NCI-H2196 treated with DMSO at 0.1 percent for 48 hours (cell line): ENCODE measurements around the gene HSD17B4.
"Not testable (repeated sequence)": the region's sequence is repeated elsewhere in the genome, so short reads cannot be mapped to it uniquely, and the experiment has no call there.

ENCODE experiments used
- DNase-seq: peaks from one replicate; lab custom pipeline; 2025; ENCODE audit not compliant: unreplicated experiment; lab: John Stamatoyannopoulos, UW

The HSD17B4 gene

DNA sequence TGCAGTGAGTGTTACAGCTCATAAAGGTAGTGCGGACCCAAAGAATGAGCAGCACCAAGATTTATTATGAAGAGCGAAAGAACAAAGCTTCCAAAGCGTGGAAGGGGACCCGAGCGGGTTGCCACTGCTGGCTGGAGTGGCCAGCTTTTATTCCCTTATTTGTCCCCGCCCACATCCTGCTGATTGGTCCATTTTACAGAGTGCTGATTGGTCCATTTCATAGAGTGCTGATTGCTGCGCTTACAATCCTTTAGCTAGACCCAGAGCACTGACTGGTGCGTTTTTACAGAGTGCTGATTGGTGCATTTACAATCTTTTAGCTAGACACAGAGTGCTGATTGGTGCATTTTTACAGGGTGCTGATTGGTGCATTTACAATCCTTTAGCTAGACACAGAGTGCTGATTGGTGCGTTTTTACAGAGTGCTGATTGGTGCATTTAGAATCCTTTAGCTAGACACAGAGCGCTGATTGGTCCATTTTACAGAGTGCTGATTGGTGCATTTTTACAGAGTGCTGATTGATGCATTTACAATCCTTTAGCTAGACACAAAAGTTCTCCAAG lies 19.5 kb upstream of the HSD17B4 start:
- DNase-seq = not testable (repeated sequence)

DNA sequence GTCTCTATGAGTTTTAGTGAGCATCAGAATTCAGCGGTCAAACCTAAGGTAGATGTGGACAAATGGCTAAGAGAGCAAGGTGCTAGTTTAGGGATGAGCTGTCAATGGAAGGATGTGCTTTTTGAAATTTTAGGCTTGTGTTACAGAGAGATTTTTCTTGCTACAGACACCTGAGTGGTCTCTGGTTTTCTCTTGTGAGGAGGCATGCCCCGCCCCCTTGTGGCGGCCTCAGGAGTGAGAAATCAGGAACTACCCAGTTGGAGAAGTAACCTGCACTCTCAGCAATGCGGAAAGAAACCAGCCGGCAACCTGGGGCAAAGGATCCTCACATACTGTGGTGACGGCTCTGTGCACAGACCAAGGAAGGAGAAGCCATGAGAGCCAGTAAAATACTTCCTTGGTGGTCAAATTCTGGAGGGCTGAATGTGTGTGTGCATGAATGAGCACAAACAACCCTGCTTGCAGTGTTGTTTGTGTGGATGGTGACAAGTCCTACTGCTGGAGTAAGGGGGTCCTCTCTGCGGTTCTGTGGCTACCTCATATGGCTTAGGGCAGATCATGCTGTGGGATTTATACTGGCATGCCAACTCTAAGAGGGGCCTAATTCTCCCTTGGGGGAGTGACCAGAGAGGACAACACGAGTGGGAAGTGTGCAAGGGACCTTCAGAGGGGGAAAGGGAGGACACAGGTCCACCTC lies 16.7 kb upstream of the HSD17B4 start:
- no peak for DNase-seq

DNA sequence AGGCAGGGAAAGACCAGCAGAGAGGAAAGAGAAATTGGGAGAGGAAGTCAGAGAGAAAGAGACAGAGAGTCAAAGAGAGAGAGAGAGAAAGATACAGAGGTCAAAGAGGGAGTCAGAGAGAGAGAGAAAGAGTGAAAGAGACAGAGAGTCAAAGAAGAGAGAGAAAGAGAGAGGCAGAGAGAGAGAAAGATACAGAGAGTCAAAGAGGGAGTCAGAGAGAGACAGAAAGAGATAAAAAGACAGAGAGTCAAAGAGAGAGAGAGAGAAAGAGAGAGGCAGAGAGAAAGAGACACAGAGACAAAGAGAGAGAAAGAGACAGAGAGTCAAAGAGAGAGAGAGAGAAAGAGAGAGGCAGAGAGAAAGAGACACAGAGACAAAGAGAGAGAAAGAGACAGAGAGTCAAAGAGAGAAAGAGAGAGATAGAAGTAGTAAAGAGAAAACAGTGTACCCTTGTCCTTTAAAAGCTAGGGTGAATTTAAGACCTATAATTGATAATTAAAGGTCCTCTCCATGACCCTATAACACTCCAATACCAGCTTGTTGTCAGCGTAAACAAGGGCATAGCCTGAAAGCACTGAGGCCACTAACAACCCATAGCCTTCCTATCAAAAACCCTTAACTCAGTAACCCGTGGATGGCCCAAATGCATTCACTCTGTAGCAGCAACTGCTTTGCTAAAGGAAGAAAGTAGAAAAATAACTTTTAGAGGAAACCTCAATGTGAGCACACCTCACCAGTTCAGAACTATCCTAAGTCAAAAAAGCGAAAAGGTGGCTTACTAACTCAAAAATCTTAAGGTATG lies 14.3 kb upstream of the HSD17B4 start:
- not testable (repeated sequence) for DNase-seq

DNA sequence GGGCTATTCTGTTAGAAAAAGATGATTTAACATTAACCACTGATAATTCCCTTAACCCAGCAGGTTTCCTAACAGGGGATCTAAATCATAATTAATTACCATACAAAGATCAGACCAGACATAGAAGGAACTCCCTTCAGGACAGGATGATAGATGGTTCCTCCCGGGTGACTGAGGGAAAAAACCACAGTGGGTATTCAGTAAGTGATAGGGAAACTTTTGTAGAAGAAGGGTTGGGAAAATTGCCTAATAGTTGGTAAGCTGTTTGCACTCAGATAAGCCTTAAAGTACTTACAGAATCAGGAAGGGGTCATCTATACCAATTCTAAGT lies 13.7 kb upstream of the HSD17B4 start:
- not testable (repeated sequence) for DNase-seq

DNA sequence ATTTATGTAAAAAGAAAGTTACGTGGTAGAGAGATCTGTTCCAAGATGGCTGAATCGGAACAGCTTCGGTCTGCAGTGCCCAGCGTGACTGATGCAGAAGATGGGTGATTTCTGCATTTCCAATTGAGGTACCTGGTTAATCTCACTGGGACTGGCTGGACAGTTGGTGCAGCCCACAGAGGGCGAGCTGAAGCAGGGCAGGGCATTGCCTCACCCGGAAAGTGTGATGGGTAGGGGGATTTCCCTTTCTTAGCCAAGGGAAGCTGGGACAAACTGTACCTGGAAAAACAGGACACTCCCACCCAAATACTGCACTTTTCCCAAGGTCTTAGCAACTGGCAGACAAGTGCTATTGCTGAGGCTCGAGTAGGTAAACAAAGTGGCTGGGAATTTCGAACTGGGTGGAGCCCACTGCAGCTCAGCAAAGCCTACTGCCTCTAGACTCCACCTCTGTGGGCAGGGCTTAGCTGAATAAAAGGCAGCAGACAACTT lies 13.1 kb upstream of the HSD17B4 start:
- DNase-seq = no peak

DNA sequence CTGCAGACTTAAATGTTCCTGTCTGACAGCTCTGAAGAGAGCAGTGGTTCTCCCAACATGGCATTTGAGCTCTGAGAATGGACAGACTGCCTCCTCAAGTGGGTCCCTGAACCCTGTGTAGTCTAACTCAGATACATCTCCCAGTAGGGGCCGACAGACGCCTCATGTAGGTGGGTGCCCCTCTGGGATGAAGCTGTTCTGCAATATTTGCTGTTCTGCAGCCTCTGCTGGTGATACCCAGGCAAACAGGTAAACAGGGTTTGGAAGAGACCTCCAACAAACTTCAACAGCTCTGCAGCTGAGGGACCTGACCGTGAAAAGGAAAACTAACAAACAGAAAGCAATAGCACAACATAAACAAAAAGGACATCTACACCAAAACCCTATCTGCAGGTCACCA lies 12.7 kb upstream of the HSD17B4 start:
- DNase-seq = not testable (repeated sequence)

DNA sequence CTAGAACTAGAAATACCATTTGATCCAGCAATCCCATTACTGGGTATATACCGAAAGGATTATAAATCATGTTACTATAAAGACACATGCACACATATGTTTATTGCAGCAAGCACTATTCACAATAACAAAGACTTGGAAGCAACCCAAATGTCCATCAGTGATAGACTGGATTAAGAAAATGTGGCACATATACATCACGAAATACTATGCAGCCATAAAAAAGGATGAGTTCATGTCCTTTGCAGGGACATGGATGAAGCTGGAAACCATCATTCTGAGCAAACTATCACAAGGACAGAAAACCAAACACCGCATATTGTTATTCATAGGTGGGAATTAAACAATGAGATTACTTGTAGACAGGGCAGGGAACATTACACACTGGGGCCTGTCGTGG lies 7.7 kb upstream of the HSD17B4 start:
- not testable (repeated sequence) for DNase-seq

DNA sequence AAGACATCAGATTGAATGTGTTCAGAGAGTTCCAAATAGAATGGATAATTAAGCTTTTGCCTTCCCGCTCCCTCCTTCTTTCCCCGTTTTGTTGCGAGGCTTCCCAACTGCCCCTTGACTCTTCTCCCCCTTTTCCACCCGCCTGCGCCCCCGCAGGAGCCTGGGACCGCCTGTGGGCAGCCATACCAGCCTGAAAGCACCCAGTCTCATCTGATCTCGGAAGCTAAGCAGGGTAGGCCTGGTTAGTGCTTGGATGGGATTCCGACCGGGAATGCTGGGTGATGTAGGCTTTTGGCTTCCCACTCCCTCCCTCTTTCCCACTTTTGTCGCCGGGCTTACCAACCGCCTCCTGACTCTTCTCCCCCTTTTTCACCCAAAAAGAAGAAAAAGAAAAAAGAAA lies 6.8 kb upstream of the HSD17B4 start:
- DNase-seq = no peak

DNA sequence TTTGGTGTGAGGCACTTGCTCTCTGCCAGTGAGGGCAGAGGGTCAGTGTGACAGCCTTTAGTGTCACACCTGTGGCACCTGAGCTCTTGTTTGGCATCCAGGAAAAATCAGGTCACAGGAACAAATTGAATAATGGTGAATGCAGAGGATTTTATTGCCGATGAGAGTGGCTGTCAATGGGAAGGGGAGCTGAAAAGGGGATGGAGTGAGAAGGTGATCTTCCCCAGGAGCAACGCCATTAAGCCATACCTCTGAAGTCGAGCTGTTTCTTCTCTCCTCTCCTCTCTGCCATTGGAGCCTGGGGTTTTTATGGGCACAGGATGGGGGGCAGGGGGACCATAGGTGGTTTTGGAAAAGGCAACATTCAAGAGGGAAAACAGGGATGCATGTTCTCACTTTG lies 2.4 kb upstream of the HSD17B4 start:
- no peak for DNase-seq

DNA sequence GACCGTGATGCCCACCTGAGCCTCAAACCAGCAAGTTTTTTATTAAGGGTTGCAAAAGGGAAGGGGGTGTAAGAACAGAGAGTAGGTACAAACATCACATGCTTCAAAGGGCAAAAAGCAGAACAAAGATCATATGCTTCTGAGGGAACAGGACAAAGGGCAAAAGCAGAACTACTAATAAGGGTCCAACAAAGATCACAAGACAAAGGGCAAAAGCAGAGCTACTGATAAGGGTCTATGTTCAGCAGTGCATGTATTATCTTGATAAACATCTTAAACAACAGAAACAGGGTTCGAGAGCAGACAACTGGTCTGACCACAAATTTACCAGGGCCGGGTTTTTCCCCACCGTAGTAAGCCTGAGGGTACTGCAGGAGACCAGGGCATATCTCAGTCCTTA lies 1.7 kb upstream of the HSD17B4 start:
- not testable (repeated sequence) for DNase-seq

DNA sequence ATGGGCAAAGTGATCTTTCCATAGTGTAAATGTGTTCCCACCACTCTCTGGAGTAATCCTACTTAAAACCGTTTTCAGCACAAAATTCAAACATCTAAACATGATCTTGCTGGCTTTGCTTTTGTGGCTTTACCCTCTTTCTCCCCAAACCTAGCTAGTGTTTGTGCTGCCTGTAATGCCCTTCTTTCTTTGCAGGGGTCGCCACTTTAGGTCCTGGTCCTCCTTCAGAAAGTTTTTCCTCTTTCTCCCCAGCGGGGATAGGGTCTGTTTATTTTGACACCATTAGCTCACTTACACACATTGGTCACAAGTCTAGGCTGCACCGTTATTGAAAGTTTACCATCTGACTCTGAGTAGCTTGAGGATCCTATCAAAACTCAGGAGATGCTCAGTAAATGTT lies 736 bp upstream of the HSD17B4 start:
- no peak for DNase-seq

DNA sequence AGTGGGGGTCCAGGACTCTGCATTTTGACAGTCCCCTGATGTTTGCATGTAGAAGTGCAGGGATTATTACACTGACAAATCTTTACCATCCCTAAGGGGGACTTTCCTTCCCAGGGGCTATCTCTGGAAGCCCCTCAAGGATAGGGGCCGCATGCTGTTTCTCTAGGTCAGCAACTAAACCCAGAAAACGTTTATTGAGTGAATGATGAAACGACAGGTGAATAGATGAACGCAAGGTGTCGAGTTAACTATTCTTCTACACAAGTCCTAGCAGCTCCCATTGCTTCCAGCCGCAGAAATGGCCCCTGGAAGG lies 281 bp upstream of the HSD17B4 start:
- DNase-seq = no peak

DNA sequence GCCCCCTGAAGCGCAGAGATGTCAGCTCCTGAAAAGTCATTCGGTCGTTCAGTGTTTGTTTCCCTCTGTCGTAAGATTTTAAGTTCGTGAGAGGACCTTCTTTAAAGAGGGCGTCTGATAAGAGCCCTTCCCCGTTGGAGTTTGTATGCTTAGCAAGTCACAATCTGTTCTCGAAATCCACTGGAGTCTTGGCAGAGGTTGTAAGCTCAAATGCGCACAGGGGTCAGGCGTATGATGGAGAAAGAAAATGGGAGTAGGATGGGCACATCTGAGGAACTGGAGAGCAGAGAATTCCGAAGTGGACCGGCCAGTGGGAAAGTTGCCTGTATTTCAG lies 710 bp downstream of the HSD17B4 start:
- no peak for DNase-seq

DNA sequence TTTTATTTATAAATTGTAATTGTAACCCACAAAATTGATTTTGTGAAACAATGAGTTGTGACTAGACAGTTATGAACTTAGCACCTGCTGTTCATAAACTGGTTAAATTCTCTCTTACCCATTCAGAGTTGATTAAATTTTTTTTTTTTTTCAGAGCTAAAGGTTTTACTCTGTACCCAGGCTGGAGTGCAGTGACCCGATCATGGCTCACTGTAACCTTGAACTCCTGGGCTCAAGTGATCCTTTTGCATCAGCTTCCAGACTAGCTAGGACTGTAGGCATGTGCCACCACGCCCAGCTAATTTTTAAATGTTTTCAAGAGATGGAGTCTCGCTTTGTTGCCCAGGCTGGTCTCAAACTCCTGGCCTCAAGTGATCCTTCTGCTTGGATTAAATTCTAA lies 1.9 kb downstream of the HSD17B4 start:
- no peak for DNase-seq

DNA sequence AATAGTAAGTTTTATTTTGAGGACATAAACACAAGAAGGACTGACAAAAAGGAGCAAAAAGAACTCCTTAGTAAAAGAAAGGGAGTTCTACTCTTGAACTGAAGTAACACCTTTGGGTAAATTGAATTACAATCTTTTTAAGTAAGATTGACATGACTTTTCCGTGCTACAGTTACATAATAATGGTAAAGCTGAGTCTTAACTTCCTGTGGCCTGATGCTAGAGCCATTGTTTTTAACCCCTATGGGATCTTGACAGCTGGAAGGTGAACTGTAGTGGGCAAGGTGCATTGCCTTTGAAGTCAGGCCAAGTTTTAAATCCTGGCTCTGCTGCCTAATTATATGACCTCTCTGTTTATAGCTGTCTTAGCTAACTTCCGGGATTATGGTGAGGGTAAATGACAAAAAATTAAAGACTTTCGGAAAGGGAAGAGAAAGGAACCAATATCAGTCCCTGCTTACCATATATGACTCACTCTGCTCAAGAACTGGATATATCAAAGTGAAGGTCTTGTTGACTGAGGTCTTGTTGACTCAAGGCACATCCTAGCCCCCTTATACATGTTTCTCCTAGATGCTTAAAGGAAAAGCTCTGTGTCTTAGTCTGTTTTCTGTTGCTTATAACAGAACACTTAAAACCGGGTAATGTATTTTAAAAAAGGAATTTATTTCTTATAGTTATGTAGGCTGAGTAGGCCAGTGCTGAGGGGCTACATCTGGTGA lies 6.8 kb downstream of the HSD17B4 start:
- DNase-seq = no peak

DNA sequence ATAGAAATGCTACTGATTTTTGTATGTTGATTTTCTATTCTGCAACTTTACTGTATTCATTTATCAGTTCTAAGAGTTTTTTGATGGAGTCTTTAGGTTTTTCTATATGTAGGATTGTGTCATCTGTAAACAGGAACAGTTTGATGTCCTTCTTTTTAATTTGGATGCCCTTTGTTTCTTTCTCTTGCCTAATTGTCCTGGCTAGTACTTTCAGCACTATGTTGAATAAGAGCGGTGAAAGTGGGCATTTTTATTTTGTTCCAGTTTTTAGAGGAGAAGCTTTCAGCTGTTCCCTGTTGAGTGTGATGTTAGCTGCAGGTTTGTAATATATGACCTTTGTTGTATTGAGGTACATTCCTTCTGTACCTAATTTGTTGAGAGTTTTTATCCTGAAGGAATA lies 13.3 kb downstream of the HSD17B4 start:
- DNase-seq = no peak

DNA sequence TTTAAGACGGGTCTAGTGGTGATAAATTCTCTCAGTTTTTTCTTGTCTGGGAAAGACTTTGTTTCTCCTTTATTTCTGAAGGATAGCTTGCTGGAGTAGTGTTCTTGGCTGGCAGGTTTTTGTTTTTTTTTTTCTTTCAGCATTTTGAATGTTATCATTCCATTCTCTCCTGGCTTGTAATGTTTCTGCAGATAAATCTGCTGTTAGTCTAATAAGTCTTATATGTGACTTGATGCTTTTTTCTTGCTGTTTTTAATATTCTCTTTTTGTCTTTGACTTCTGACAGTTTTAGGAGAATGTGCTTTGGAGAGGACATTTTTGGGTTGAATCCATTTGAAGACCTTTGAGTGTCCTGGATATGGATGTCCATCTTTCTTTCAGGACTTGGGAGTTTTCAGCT lies 16.0 kb downstream of the HSD17B4 start:
- no peak for DNase-seq

DNA sequence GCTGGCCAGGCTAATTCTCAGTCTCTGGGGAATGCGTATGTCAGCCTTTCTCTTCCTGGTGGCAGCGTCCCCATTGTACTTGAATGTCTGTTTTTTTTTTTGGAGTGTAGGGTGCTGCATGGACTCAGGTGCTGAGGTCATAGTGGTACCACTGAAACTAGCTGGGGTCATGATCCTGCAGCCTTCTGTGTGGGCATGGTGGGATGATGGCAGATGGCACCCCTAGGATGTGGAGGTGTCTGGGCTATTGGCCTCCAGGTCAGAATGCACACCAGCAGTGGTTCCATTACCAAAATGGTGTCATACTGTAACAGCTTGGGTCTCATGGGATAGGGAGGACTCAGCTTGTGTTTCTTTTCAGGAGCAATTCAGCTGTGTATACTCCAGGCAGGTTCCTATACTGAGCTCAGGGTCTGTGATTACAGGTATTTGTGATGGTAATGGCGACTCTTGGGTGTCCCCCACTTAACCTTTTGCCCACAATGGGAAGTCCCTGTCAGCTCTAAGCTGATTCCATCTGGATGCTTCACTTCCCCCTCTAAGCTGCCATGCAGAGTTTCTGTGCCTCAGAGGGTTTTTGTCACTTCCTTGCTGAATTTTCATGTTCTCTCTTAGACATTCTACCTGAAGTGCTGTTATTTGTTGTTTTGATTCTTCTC lies 17.9 kb downstream of the HSD17B4 start:
- no peak for DNase-seq

DNA sequence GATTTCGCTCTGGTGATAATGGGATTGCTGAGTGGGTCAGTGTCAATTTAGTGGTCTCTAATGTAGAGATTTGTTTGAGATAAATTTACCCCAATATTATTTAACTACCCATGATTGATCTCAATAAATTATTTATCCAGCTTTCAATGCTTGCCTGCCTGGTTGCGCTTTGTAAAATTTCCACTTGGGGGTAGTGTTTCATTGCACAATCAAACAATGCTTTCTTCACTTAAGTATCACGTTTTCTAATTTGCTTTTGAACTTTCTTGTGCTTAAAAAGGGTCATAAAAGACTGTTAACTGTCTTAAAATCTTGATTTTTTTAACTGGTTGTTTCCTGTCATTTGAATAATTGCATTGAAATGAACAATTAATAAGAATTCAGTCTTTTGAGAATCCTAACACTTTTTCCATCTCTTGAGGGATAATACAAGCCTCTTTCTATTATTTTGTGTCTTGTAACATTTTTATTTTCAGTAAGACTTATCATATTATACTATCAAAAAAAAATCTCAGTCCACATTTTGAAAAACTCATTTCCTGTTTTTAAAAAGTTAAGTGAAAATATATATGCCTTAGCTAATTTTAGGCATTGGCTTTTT lies 18.7 kb downstream of the HSD17B4 start:
- DNase-seq = no peak

DNA sequence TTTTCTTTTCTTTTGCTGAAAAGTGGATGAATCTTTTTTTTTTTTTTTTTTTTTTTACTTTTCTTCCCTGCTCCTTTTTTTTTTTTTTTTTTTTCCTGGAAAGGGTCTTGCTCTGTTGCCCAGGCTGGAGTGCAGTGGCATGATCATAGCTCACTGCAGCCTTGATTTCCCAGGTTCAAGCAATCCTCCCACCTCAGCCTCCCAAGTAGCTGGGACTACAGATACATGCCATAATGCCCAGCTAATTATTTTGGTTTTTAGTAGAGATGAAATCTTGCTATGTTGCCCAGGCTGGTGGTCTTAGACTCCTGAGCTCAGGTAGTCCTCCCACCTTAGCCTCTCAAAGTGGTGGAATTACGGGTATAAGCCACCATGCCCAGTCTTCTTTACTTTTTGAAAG lies 20.9 kb downstream of the HSD17B4 start:
- DNase-seq = no peak

DNA sequence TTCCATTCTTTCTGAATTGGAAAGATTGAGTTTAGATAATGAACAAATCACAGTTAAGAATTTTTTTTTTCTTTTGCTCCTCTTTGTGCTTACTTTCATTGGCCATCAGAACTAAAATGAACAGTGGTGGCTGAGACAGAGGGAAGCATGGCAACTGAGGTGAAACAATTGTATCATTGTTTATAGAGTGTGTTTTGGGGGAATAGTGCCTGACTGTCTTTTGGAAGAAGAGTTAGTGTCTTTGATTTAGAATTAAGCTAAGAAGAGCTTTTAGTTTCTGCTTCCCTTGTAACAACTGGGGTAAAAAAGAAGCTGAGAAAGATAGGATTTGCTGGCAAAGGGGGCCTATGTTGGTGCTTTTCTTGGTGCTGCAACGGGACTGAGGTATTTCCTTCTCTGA lies 24.0 kb downstream of the HSD17B4 start:
- DNase-seq = no peak
